H9 (cell line): ENCODE results near the gene SLC19A1. TPM values are rescaled to one million over a fixed set of nuclear protein-coding genes. Genes with fewer than 3 reads are reported as not detected.

Experiments used
- DNase-seq: peaks from one replicate; pipeline ENCODE4 v3.0.0-alpha.2; 2017
- H2AFZ ChIP-seq: one replicate; pipeline ENCODE4 v1.6.1; 2013; ENCODE audit warnings: mild to moderate bottlenecking, low read length, control low read depth, moderate library complexity
- H2AK5ac ChIP-seq: 2 replicates; pipeline ENCODE4 v1.6.1; 2013; ENCODE audit warnings: low read length, control low read depth, mixed read lengths; ENCODE audit not compliant: insufficient read length
- H2BK120ac ChIP-seq: one replicate; pipeline ENCODE4 v1.6.1; 2013; ENCODE audit warnings: low read depth, mild to moderate bottlenecking, low read length, control low read depth, inconsistent platforms; ENCODE audit not compliant: poor library complexity, severe bottlenecking
- H2BK12ac ChIP-seq: 2 replicates; pipeline ENCODE4 v1.6.1; 2013; ENCODE audit warnings: low read length, control low read depth, mixed read lengths, low read depth; ENCODE audit not compliant: insufficient read length
- H2BK15ac ChIP-seq: 2 replicates; pipeline ENCODE4 v1.6.1; 2013; ENCODE audit warnings: low read depth, low read length, control low read depth
- H2BK20ac ChIP-seq: one replicate; pipeline ENCODE4 v1.6.1; 2013; ENCODE audit warnings: low read depth, mild to moderate bottlenecking, low read length, control low read depth, inconsistent platforms; ENCODE audit not compliant: poor library complexity, severe bottlenecking
- H2BK5ac ChIP-seq: 2 replicates; pipeline ENCODE4 v1.6.1; 2013; ENCODE audit warnings: low read length, control low read depth, mixed read lengths; ENCODE audit not compliant: insufficient read length
- H3K14ac ChIP-seq: 2 replicates; pipeline ENCODE4 v1.6.1; 2013; ENCODE audit warnings: low read length, control low read depth; ENCODE audit not compliant: insufficient read depth
- H3K18ac ChIP-seq: 2 replicates; pipeline ENCODE4 v1.6.1; 2013; ENCODE audit warnings: low read depth, mild to moderate bottlenecking, mixed read lengths, low read length, control low read depth; ENCODE audit not compliant: insufficient read length
- H3K23ac ChIP-seq: 2 replicates; pipeline ENCODE4 v1.6.1; 2013; ENCODE audit warnings: low read length, control low read depth, mixed read lengths, low read depth; ENCODE audit not compliant: insufficient read length
- H3K23me2 ChIP-seq: 2 replicates; pipeline ENCODE4 v1.6.1; 2013; ENCODE audit warnings: low read depth, mild to moderate bottlenecking, mixed read lengths, low read length, control low read depth; ENCODE audit not compliant: insufficient read length, poor library complexity, severe bottlenecking
- H3K27ac ChIP-seq: 2 replicates; pipeline ENCODE4 v1.5.1; 2013; ENCODE audit warnings: low read length, control low read depth, mixed read lengths, low read depth; ENCODE audit not compliant: insufficient read length
- H3K27me3 ChIP-seq: 2 replicates; pipeline ENCODE4 v1.6.1; 2013; ENCODE audit warnings: low read length, control low read depth, inconsistent platforms; ENCODE audit not compliant: insufficient read depth
- H3K4ac ChIP-seq: 2 replicates; pipeline ENCODE4 v1.6.1; 2013; ENCODE audit warnings: low read depth, mild to moderate bottlenecking, control low read depth, inconsistent platforms, low read length, moderate library complexity
- H3K4me1 ChIP-seq: 2 replicates; pipeline ENCODE4 v1.6.1; 2013; ENCODE audit warnings: low read length, control low read depth, inconsistent platforms; ENCODE audit not compliant: insufficient read depth
- H3K4me2 ChIP-seq: 2 replicates; pipeline ENCODE4 v1.6.1; 2013; ENCODE audit warnings: low read length, control low read depth, mixed read lengths; ENCODE audit not compliant: insufficient read length, insufficient read depth
- H3K56ac ChIP-seq: 2 replicates; pipeline ENCODE4 v1.6.1; 2013; ENCODE audit warnings: low read depth, mild to moderate bottlenecking, mixed read lengths, low read length, control low read depth; ENCODE audit not compliant: insufficient read length
- H3K79me1 ChIP-seq: 2 replicates; pipeline ENCODE4 v1.6.1; 2013; ENCODE audit warnings: low read depth, mild to moderate bottlenecking, moderate library complexity, low read length, control low read depth, inconsistent platforms; ENCODE audit not compliant: insufficient read depth, poor library complexity, severe bottlenecking
- H3K79me2 ChIP-seq: 2 replicates; pipeline ENCODE4 v1.6.1; 2013; ENCODE audit warnings: low read length, control low read depth, inconsistent platforms; ENCODE audit not compliant: insufficient read depth
- H3K9ac ChIP-seq: 2 replicates; pipeline ENCODE4 v1.6.1; 2013; ENCODE audit warnings: low read length, control low read depth, mixed read lengths; ENCODE audit not compliant: insufficient read length; ENCODE audit errors: extremely low read depth
- H3K9me3 ChIP-seq: one replicate; pipeline ENCODE4 v1.6.1; 2013; ENCODE audit warnings: low read depth, low read length, inconsistent platforms; ENCODE audit not compliant: control insufficient read depth
- H3T11ph ChIP-seq: one replicate; pipeline ENCODE4 v1.6.1; 2013; ENCODE audit warnings: mild to moderate bottlenecking, low read length, control low read depth, inconsistent platforms
- H4K20me1 ChIP-seq: one replicate; pipeline ENCODE4 v1.6.1; 2013; ENCODE audit not compliant: control insufficient read depth, insufficient read length, insufficient read depth
- H4K5ac ChIP-seq: 2 replicates; pipeline ENCODE4 v1.6.1; 2013; ENCODE audit warnings: low read depth, mild to moderate bottlenecking, mixed read lengths, low read length, control low read depth; ENCODE audit not compliant: insufficient read length
- H4K8ac ChIP-seq: replicated peaks from 2 replicates; pipeline ENCODE4 v1.6.1; 2013; ENCODE audit warnings: low read length, control low read depth, mixed read lengths, low read depth; ENCODE audit not compliant: insufficient read length
- H4K91ac ChIP-seq: 2 replicates; pipeline ENCODE4 v1.6.1; 2013; ENCODE audit warnings: low read depth, mild to moderate bottlenecking, moderate library complexity, mixed read lengths, low read length, control low read depth; ENCODE audit not compliant: insufficient read length
- H3K27ac Mint-ChIP-seq, 3 experiments: 2 replicates in 2 of 3; 3 replicates in 1 of 3; pipeline ENCODE4 v1.8.0; 2020 to 2021; ENCODE audit warnings: mixed read lengths in 3 of 3, mild to moderate bottlenecking in 1 of 3, moderate library complexity in 1 of 3
- H3K27me3 Mint-ChIP-seq: 2 replicates; pipeline ENCODE4 v1.8.0; 2021; ENCODE audit warnings: low read depth, mild to moderate bottlenecking, moderate library complexity, mixed read lengths
- H3K36me3 Mint-ChIP-seq, 3 experiments: 2 replicates in 2 of 3; 3 replicates in 1 of 3; pipeline ENCODE4 v1.8.0; 2020 to 2021; ENCODE audit warnings: low read depth in 3 of 3, mixed read lengths in 3 of 3; ENCODE audit not compliant: insufficient read depth in 1 of 3
- H3K4me1 Mint-ChIP-seq, 2 experiments: 2 replicates each; pipeline ENCODE4 v1.8.0; 2020; ENCODE audit warnings: mixed read lengths in 2 of 2
- H3K4me3 Mint-ChIP-seq, 2 experiments: 2 replicates in 1 of 2; 3 replicates in 1 of 2; pipeline ENCODE4 v1.8.0; 2020 to 2021; ENCODE audit warnings: mild to moderate bottlenecking in 2 of 2, mixed read lengths in 2 of 2, moderate library complexity in 1 of 2
- H3K9me3 Mint-ChIP-seq, 2 experiments: 2 replicates in 1 of 2; 3 replicates in 1 of 2; pipeline ENCODE4 v1.8.0; 2020; ENCODE audit warnings: mild to moderate bottlenecking in 2 of 2, mixed read lengths in 2 of 2, moderate library complexity in 1 of 2
- WGBS: extraction: QIAGEN DNeasy Blood & Tissue Kit; methylation state at CpG from one replicate; pipeline ENCODE4 v1.1.7; 2013; ENCODE audit warnings: missing lambda C conversion rate, low lambda C conversion rate, mixed read lengths; ENCODE audit not compliant: insufficient read length; ENCODE audit errors: extremely low coverage; 5-methylcytosine and 5-hydroxymethylcytosine counted together
- total RNA-seq: library from RNA; stranded (reverse); gene quantifications from 2 replicates; pipeline ENCODE4 v1.2.1, GENCODE V29; 2021
- TF ChIP-seq, protein P1 (sequence below): fragments of 200-600 bp; sonication (generic); conservative IDR thresholded peaks from 3 replicates; pipeline ENCODE4 v1.8.0; 2021; ENCODE audit warnings: antibody characterized with exemption, mild to moderate bottlenecking

The SLC19A1 gene
- total RNA-seq, 1 experiment from 2014 or later: 32.4 TPM

- H2BK120ac ChIP-seq: no peak overlapping the region
- H3K27ac ChIP-seq: no peak overlapping the region
- H3K9ac ChIP-seq: no peak overlapping the region
- no peak overlapping the region for H3K4me2 ChIP-seq
- no peak overlapping the region for H3K4me3 Mint-ChIP-seq
- no peak overlapping the region for H4K8ac ChIP-seq
- peak overlapping the region; percentile 52 to 95 (median 91); a peak in 6 of 7 replicates for H3K27ac Mint-ChIP-seq
- no peak overlapping the region for H3K18ac ChIP-seq
- no peak for DNase-seq
- H2BK15ac ChIP-seq: no peak overlapping the region
- peaks cover 26 to 39% (median 36%) of the 10 kb centered on the region in 3 experiments for H3K36me3 Mint-ChIP-seq
- no peak overlapping the region for H4K91ac ChIP-seq
- H3K4ac ChIP-seq: no peak overlapping the region
- H3T11ph ChIP-seq: no peak overlapping the region
- H2BK5ac ChIP-seq: no peak overlapping the region
- H3K27me3 ChIP-seq: no peaks in the 10 kb centered on the region
- no peaks in the 10 kb centered on the region for H3K23me2 ChIP-seq
- no peak overlapping the region for H4K5ac ChIP-seq
- no CpG with 5 or more reads among the region's 28 CpGs for WGBS
- H3K4me1 ChIP-seq: no peaks in the 10 kb centered on the region
- no peak overlapping the region for H3K23ac ChIP-seq
- peaks cover 0 to 5% of the 10 kb centered on the region in 2 experiments; a peak in 4 of 5 replicates for H3K9me3 Mint-ChIP-seq
- no peaks in the 10 kb centered on the region for H3K27me3 Mint-ChIP-seq
- H2BK12ac ChIP-seq: no peak overlapping the region
- no peaks in the 10 kb centered on the region for H4K20me1 ChIP-seq
- no peak overlapping the region for H2AK5ac ChIP-seq
- H3K79me1 ChIP-seq: peaks cover 5% of the 10 kb centered on the region
- H3K4me1 Mint-ChIP-seq: peaks cover 10 to 26% of the 10 kb centered on the region in 2 experiments
- peaks cover 32% of the 10 kb centered on the region; the same call in 1 of the 2 replicates for H3K79me2 ChIP-seq
- no peak overlapping the region for H3K14ac ChIP-seq
- no peaks in the 10 kb centered on the region for H3K9me3 ChIP-seq
- H2AFZ ChIP-seq: no peak overlapping the region
- H3K56ac ChIP-seq: no peak overlapping the region
- TF ChIP-seq, protein P1, sequence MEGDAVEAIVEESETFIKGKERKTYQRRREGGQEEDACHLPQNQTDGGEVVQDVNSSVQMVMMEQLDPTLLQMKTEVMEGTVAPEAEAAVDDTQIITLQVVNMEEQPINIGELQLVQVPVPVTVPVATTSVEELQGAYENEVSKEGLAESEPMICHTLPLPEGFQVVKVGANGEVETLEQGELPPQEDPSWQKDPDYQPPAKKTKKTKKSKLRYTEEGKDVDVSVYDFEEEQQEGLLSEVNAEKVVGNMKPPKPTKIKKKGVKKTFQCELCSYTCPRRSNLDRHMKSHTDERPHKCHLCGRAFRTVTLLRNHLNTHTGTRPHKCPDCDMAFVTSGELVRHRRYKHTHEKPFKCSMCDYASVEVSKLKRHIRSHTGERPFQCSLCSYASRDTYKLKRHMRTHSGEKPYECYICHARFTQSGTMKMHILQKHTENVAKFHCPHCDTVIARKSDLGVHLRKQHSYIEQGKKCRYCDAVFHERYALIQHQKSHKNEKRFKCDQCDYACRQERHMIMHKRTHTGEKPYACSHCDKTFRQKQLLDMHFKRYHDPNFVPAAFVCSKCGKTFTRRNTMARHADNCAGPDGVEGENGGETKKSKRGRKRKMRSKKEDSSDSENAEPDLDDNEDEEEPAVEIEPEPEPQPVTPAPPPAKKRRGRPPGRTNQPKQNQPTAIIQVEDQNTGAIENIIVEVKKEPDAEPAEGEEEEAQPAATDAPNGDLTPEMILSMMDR: no peak
- no peak overlapping the region for H2BK20ac ChIP-seq
Observed at GRCh38 chr21:45448810-45449657, 93.2 kb downstream of the SLC19A1 start.
